Fibroblast of skin of right quadriceps (primary cell): ENCODE data around the gene SHQ1.

Experiments used
- DNase-seq: peaks from one replicate; pipeline ENCODE4 v3.0.0-alpha.2; 2013

The SHQ1 gene

DNA sequence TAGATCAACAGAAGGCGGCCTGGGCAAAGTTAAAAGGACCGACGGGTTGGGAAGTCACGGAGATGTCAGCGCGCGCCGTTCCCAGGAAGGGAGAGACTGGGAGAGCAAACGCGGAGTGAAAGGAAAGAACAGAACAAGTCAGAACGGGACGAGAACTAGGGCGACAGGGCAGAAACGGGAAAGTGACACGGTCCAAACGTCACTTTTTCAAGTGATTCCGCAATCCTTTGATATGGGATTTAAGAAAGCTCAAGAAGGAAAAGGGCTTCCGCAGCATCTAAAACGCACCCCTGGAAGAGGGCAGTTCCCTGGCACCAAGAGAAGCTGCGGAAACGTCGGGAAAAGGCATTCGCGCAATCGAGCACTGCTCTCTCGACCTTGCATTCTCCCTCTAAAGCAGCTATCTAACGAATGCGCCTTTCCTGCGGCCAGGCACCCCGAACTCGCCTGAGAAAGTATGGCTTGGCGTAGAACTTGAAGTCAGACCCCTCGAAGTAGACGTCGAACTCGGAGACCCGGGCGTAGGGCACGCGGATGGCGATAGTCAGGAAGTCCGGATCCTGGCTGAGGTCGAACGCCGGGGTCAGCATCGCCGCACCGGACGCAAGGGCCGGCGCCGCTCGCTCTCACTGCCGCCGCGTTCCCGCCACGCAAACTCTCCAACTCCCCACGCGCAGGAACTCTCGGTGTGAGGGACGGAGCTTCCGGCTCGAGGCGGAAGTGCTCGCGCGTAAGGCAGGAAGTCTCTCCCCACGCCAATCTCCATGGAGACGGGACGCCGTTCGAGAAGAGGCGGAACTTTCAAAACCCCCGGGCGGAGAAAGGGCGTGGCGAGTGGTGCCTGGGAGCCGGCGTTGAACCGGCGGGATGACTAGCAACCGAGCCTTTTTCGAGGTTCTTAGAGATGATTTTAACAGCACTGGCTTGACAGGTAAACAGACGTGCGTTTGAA is at the start of gene SHQ1:
SHQ1 (minus strand) TSS at position 695 of the 952 bp plus-strand sequence; CDS start at position 590, 105 bp downstream.
- DNase-seq, result peak; percentile 93

- no peak for DNase-seq
These were observed 49.4 kb upstream of the SHQ1 start for GRCh38 chr3:72897758-72898007.

GRCh38 chr3:72896996-72897757 is 48.9 kb upstream of the SHQ1 start:
- DNase-seq, result peak; percentile 69

DNA sequence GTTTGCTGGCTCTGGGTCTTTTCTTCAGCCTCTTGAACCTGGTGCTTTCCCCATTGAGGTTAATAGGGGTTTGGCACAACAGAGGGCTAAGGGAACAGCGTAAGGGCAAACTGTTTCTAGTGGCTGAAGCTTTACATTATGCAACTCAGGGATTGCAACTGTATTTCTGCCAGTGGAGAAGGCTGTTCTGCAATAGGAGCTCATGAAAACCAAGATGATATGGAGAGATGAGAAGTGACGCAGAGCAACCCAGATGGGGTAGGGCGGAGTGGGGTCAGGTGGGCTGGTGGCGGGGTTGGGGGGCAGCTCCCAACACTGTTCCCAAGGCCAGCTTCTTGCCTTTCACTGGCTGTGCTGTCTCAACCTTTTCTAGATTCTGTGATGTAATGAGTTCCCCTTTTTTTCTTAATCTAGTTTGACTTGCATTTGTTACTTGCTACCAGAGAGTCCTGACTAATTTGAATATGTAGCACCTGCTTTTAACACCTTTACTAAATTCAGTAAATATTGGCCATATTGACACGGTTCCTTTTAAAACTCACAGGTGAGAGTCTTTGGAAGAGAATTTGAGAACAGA is 46.8 kb upstream of the SHQ1 start:
- no peak for DNase-seq

DNA sequence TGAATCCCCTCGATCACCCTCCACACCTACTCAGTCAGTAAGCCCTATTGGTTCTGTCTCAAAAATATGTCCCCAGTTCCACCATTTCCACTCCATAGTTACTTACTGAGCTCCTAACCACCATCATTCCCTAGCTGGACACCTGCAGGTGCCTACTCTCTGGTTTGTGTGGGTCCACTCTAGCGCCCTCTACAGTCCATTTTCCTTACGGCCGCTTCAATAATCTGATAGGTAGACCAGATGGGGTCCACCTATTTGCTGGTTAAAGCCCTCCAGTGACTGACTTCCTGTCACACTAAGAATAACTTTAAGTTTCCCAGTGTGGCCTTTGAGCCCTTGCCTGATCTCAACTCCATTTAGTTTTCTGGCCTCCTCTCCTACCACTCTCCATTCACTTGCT is 44.6 kb upstream of the SHQ1 start:
- DNase-seq, result no peak

GRCh38 chr3:72892081-72892775 is 44.0 kb upstream of the SHQ1 start:
- peak; percentile 92 for DNase-seq

- DNase-seq, result peak; percentile 99
These were observed 43.0 kb upstream of the SHQ1 start for GRCh38 chr3:72891053-72891855.

DNA sequence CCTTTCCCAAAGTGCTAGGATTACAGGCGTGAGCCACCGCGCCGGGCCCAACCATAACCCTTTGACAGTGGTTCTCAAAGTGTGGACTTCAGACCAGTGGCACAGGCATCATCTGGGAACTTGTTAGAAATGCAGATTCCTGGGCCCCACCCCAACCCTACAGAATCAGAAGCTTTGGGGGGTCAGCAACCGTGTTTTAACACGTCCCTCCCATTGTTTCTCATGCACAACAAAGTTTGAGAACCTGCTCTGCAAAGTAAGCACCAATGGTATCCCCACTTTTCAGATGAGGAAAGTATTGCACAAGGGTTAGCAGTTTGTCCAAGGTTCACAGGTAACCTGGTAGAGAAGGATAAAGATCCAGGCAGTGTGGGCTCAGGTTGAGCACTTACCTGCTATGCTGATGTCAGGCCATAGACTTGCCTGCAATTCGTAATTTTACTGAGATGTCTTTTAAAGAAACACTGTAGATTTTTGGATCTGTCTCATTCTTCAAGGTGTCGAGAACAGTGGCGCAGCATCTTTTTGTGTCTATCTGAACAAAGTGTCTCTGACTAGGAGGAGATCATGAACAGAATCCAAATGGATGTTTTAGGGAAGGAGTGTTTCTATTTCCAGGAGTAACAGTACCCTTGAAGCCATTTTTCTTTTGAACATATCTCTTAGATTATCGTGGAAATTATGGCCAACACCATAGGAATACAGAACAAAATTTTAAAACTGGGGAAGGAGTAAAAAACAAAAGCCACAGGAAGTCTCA is 42.1 kb upstream of the SHQ1 start:
- peak; percentile 8 for DNase-seq

GRCh38 chr3:72889310-72890165 is 41.3 kb upstream of the SHQ1 start:
- DNase-seq, result peak; percentile 10

DNA sequence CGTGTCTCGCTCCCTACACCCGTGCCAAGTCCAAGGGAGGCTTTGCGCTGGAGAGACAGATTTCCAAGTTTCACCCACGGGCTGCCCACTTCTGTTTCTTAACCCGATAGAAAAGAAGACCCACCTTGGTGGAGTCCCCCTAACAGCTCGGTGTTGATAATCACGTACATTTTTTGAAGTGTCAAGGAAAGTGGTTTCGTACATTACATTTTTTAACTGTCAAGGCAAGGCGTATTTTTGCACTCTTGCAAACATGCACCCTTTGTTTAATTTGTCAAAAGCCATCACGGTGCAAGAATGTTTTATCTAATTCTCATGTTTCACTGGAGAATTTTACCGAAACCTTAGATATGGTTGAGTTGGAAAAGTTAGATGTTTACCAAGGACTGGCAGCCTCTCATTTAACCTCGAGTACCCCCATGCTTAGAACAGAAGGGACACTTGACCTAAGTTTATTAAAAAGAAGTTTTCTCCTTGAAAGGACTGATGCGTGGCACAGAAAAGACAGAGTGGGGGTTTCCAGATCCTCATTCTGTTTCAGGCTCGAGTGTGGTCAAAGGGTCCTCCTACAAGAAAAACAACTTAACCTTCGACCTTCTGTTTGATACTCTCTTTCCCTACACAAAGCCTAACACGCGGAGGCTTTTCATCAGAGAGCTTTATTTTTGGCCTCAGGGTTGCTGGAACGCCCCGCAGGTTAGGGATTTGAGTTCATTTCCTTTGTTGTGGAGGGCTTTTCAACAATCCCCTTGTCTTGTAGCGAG is 40.5 kb upstream of the SHQ1 start:
- peak; percentile 33 for DNase-seq

DNA sequence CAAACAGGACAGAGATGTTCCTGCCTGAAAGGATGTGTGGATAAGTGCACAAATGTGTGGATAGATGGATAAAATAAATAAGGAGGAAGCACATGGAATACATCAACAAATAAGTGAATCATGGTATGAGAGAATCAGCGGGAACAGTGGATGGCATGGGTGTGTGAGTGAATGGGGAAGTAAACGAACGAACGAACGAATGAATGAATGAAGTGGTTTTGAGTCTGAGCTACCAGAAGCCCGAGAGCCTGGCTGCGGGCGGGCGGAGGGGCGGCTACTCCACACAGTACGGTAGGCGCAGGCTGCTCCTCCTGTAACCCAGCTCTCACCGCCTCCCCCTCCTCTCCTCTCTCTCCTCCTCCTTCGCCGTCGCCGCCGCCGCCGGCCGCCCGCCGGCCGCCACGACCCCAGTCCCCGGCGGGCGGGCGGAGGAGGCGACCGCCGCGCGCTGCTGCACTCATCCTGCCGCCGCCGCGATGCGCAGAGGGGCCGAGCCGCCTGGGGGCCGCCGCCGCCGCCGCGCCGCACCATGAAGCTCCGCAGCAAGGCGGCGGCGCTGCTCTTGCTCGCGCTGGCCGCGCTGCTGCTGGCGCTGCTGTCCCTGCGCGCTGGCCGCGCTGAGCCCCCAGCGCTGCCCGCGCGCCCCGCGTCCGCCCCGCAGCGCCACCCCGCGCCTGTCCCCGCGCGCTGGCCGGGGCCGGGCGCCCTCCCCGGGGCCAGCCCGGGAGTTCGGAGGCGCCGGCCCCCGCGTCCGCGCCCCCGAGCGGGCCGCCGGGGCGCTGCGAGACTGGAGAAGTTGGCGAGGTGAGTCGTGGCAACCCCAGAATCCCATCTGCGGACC is 39.7 kb upstream of the SHQ1 start, which contains the start of gene GXYLT2:
GXYLT2 (plus strand) TSS at position 342 of the 841 bp plus-strand sequence; CDS start at position 530, 188 bp downstream.
- peak; percentile 75 for DNase-seq

DNA sequence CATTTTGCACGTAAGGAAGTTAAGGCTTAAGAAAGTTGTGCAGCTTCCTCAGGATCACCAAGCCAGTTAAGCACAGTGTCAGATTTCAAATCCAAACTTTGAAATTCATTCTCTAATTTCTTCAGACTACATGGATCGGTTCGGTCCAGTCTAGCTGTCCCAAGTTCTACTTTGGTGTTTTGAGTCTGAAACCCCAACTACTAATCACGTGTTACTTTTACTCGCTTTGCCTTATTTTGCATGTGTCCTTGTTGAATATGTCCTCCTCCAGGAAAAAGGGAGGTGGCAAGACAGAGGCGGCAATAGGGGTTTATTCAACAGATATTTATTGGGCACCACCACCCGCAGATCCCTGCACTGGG is 39.1 kb upstream of the SHQ1 start:
- no peak for DNase-seq

GRCh38 chr3:72872183-72872582 is 23.9 kb upstream of the SHQ1 start:
- DNase-seq, result peak; percentile 94

GRCh38 chr3:72862314-72863090 is 14.3 kb upstream of the SHQ1 start:
- DNase-seq, result no peak

- DNase-seq, result no peak
These were observed 12.6 kb upstream of the SHQ1 start for GRCh38 chr3:72860846-72861245.

- DNase-seq, result no peak
These were observed 11.8 kb upstream of the SHQ1 start for GRCh38 chr3:72860053-72860452.

DNA sequence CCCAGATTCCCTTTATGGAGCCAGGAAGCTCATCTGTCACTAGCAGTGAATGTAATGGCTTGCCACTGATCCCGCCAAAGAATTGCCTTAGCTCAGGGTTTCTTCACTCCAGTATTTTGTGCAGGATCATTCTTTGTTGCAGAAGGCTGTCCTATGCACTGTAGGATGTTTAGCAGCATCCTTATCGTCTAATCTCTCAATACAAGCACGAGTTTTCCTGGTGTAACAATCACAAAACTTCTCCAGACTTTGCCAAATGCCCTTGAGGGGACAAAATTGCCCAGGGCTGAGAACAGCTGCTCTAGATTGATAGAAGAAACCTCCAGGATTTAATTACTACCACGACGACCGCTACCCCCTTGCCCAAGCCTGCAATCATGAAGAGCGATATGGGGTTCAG is 6.8 kb upstream of the SHQ1 start:
- DNase-seq, result no peak

DNA sequence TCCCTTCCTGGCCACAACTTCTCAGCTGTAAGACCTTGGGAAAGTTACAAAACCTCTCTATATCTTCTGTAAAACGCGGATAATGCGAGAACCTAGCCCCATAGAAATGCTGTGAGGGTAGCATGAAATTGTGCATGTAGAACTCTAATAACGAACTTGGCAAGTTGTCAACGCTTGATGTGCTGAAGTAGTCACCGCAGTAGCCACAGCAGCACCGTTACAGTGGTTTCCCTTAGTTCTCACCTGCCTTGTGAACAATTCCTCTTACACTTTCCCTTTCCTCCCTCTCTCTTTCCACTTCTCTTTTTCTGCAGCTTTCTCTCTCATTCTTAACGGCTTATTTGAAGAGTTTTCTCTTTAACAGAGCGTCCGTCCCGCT is 447 bp upstream of the SHQ1 start:
- no peak for DNase-seq
